HEK293 (cell line): ENCODE results near the gene HSDL1.

Experiments
- BCL11A ChIP-seq: fragments of 450-650 bp; formaldehyde crosslinking; IDR thresholded peaks from 2 replicates; pipeline ENCODE4 v1.5.1; 2016; ENCODE audit warnings: low read depth, missing biosample characterization, missing genetic modification characterization
- GLI2 ChIP-seq: fragments of 450-650 bp; formaldehyde crosslinking; IDR thresholded peaks from 2 replicates; pipeline ENCODE4; 2017; ENCODE audit warnings: missing biosample characterization, missing genetic modification characterization, low read depth, borderline replicate concordance
- HOXA7 ChIP-seq: sonication (generic); formaldehyde crosslinking; IDR thresholded peaks from 2 replicates; pipeline ENCODE4 v1.8.1; 2022; ENCODE audit warnings: missing genetic modification reagents, borderline replicate concordance
- MZF1 ChIP-seq: fragments of 450-650 bp; formaldehyde crosslinking; IDR thresholded peaks from 2 replicates; pipeline ENCODE4 v1.5.1; 2017; ENCODE audit warnings: missing biosample characterization, missing genetic modification characterization, borderline replicate concordance
- SCRT2 ChIP-seq: fragments of 450-650 bp; formaldehyde crosslinking; IDR thresholded peaks from 2 replicates; pipeline ENCODE4 v1.5.1; 2016; ENCODE audit warnings: missing biosample characterization, missing genetic modification characterization
- SETDB1 ChIP-seq: IDR thresholded peaks from one replicate; pipeline ENCODE4 v1.6.1; 2017; ENCODE audit warnings: mild to moderate bottlenecking, low read length, moderate library complexity, mixed read lengths; ENCODE audit not compliant: insufficient read length
- SP7 ChIP-seq: fragments of 450-650 bp; formaldehyde crosslinking; IDR thresholded peaks from 2 replicates; pipeline ENCODE4 v1.5.1; 2016; ENCODE audit warnings: missing biosample characterization, missing genetic modification characterization
- YY2 ChIP-seq: fragments of 450-650 bp; formaldehyde crosslinking; IDR thresholded peaks from 2 replicates; pipeline ENCODE4 v1.5.1; 2016; ENCODE audit warnings: missing biosample characterization, missing genetic modification characterization
- ZBTB8A ChIP-seq: fragments of 450-650 bp; formaldehyde crosslinking; IDR thresholded peaks from 2 replicates; pipeline ENCODE4 v1.5.1; 2016; ENCODE audit warnings: missing biosample characterization, missing genetic modification characterization
- ZNF157 ChIP-seq: fragments of 450-650 bp; formaldehyde crosslinking; IDR thresholded peaks from 2 replicates; pipeline ENCODE4 v1.5.1; 2016; ENCODE audit warnings: missing biosample characterization, missing genetic modification characterization
- ZNF16 ChIP-seq: fragments of 450-650 bp; formaldehyde crosslinking; IDR thresholded peaks from 2 replicates; pipeline ENCODE4 v1.5.1; 2016; ENCODE audit warnings: low read depth, missing biosample characterization, missing genetic modification characterization
- ZNF174 ChIP-seq: fragments of 450-650 bp; formaldehyde crosslinking; IDR thresholded peaks from 2 replicates; pipeline ENCODE4 v1.5.0; 2017; ENCODE audit warnings: missing biosample characterization, mild to moderate bottlenecking, missing genetic modification characterization
- ZNF211 ChIP-seq: fragments of 450-650 bp; formaldehyde crosslinking; IDR thresholded peaks from 2 replicates; pipeline ENCODE4 v1.5.1; 2016; ENCODE audit warnings: low read depth, missing biosample characterization, missing genetic modification characterization
- ZNF266 ChIP-seq: fragments of 450-650 bp; formaldehyde crosslinking; IDR thresholded peaks from 2 replicates; pipeline ENCODE4 v1.5.1; 2016; ENCODE audit warnings: missing biosample characterization, missing genetic modification characterization, low read depth
- ZNF48 ChIP-seq: fragments of 450-650 bp; formaldehyde crosslinking; IDR thresholded peaks from 2 replicates; pipeline ENCODE4 v1.5.1; 2016; ENCODE audit warnings: missing biosample characterization, missing genetic modification characterization
- ZNF544 ChIP-seq: fragments of 450-650 bp; formaldehyde crosslinking; IDR thresholded peaks from 2 replicates; pipeline ENCODE4 v1.5.0; 2017; ENCODE audit warnings: missing biosample characterization, missing genetic modification characterization
- ZNF561 ChIP-seq: fragments of 450-650 bp; IDR thresholded peaks from 2 replicates; pipeline ENCODE4 v1.5.1; 2018; ENCODE audit warnings: missing biosample characterization, missing genetic modification characterization, borderline replicate concordance
- ZNF596 ChIP-seq: fragments of 450-650 bp; IDR thresholded peaks from 2 replicates; pipeline ENCODE4 v1.5.0; 2018; ENCODE audit warnings: missing biosample characterization, mild to moderate bottlenecking, missing genetic modification characterization, moderate library complexity
- ZNF629 ChIP-seq: fragments of 450-650 bp; formaldehyde crosslinking; IDR thresholded peaks from 2 replicates; pipeline ENCODE4 v1.5.1; 2017; ENCODE audit warnings: missing biosample characterization, missing genetic modification characterization
- ZNF677 ChIP-seq: fragments of 450-650 bp; IDR thresholded peaks from 2 replicates; pipeline ENCODE4 v1.5.0; 2018; ENCODE audit warnings: missing biosample characterization, mild to moderate bottlenecking, missing genetic modification characterization, moderate library complexity
- ZNF701 ChIP-seq: fragments of 450-650 bp; formaldehyde crosslinking; IDR thresholded peaks from 2 replicates; pipeline ENCODE4 v1.5.1; 2016; ENCODE audit warnings: missing biosample characterization, missing genetic modification characterization
- ZNF747 ChIP-seq: fragments of 450-650 bp; formaldehyde crosslinking; IDR thresholded peaks from 2 replicates; pipeline ENCODE4 v1.5.1; 2016; ENCODE audit warnings: missing biosample characterization, missing genetic modification characterization
- ZNF76 ChIP-seq: fragments of 450-650 bp; formaldehyde crosslinking; IDR thresholded peaks from 2 replicates; pipeline ENCODE4; 2016; ENCODE audit warnings: low read depth, missing biosample characterization, missing genetic modification characterization, borderline replicate concordance
- ZNF776 ChIP-seq: fragments of 450-650 bp; formaldehyde crosslinking; IDR thresholded peaks from 2 replicates; pipeline ENCODE4 v1.5.0; 2017; ENCODE audit warnings: missing biosample characterization, missing genetic modification characterization, borderline replicate concordance
- ZNF843 ChIP-seq: fragments of 450-650 bp; formaldehyde crosslinking; IDR thresholded peaks from 2 replicates; pipeline ENCODE4 v1.5.1; 2016; ENCODE audit warnings: missing biosample characterization, missing genetic modification characterization
- TF ChIP-seq, protein P1 (sequence below): fragments of 450-650 bp; formaldehyde crosslinking; IDR thresholded peaks from 2 replicates; pipeline ENCODE4 v1.5.1; 2016; ENCODE audit warnings: missing biosample characterization, missing genetic modification characterization
- TF ChIP-seq, protein P2 (sequence below): IDR thresholded peaks from 2 replicates; pipeline ENCODE4 v1.6.1; 2011; ENCODE audit warnings: mild to moderate bottlenecking, low read depth, low read length, borderline replicate concordance
- TF ChIP-seq, protein P3 (sequence below): fragments of 450-650 bp; formaldehyde crosslinking; IDR thresholded peaks from 2 replicates; pipeline ENCODE4 v1.5.1; 2016; ENCODE audit warnings: missing biosample characterization, missing genetic modification characterization
- TF ChIP-seq, protein P4 (sequence below): fragments of 450-650 bp; formaldehyde crosslinking; IDR thresholded peaks from 2 replicates; pipeline ENCODE4 v1.5.1; 2017; ENCODE audit warnings: missing biosample characterization, missing genetic modification characterization
- TF ChIP-seq, protein P5 (sequence below): fragments of 450-650 bp; formaldehyde crosslinking; IDR thresholded peaks from 2 replicates; pipeline ENCODE4; 2016; ENCODE audit warnings: missing biosample characterization, missing genetic modification characterization

The HSDL1 gene

DNA sequence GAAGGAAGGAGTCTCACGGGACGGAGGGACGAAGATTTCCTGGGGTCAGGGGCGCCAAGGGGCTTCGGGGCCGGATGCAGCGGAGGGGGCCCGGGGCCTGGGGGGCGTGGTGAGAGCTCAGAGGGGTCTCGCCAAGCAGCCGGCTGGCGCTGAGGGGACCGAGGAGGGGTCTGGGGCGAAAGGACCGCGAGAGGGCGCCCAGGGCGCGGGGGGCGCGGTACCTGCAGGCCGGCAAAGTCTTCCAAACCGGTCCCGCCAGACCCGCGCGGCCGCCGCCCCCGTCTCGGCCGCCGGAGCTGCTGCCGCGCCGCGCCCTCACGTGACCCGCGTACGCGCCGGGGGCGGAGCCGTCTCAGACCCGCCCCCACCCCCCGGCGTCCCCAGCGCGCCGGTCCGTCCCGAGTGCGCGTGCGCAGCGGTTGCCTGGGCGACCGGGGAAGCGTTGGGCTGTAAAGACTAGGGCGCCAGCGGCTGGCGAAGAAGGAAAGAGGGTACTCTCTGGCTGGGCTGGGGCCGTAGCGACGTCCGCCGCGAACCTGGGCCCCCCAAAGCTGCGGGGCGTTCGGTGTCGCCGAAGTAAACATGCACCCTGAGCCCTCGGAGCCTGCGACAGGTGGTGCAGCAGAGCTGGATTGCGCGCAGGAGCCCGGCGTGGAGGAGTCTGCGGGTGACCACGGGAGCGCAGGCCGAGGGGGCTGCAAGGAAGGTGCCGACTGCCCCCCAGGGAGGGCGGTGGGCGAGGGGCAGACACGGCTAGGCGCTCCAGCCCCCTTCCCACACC, at the start of gene HSDL1, which contains the start of gene DNAAF1 (continued):
- TF ChIP-seq BCL11A (tag by site-specific recombination) (no peak), ZNF266 (tag by site-specific recombination) (no peak), SCRT2 (tag by site-specific recombination) (peak; percentile 90), GLI2 (tag by site-specific recombination) (no peak), ZNF48 (tag by site-specific recombination) (no peak), SETDB1 (no peak), ZNF596 (tag by site-specific recombination) (0 out of 2 replicates have a peak, but pooled peaks have one; percentile 31), ZNF211 (no peak), ZNF776 (tag by site-specific recombination) (no peak), ZNF677 (tag by site-specific recombination) (no peak), ZNF843 (tag by site-specific recombination) (no peak), SP7 (tag by site-specific recombination) (no peak), ZNF544 (no peak), ZNF157 (tag by site-specific recombination) (no peak), ZNF76 (no peak), ZNF561 (tag by site-specific recombination) (no peak; the same call in 1 of the 2 replicates), ZNF701 (tag by site-specific recombination) (no peak), MZF1 (tag by site-specific recombination) (no peak), HOXA7 (CRISPR knock-in tag) (no peak), ZNF16 (tag by site-specific recombination) (no peak), ZBTB8A (tag by site-specific recombination) (peak; percentile 67), ZNF629 (no peak), ZNF747 (no peak), ZNF174 (no peak), YY2 (tag by site-specific recombination) (no peak)
- TF ChIP-seq, protein P1, sequence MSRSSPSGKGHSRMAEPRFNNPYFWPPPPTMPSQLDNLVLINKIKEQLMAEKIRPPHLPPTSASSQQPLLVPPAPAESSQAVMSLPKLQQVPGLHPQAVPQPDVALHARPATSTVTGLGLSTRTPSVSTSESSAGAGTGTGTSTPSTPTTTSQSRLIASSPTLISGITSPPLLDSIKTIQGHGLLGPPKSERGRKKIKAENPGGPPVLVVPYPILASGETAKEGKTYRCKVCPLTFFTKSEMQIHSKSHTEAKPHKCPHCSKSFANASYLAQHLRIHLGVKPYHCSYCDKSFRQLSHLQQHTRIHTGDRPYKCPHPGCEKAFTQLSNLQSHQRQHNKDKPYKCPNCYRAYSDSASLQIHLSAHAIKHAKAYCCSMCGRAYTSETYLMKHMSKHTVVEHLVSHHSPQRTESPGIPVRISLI (tag by site-specific recombination), result no peak
- TF ChIP-seq, protein P2, sequence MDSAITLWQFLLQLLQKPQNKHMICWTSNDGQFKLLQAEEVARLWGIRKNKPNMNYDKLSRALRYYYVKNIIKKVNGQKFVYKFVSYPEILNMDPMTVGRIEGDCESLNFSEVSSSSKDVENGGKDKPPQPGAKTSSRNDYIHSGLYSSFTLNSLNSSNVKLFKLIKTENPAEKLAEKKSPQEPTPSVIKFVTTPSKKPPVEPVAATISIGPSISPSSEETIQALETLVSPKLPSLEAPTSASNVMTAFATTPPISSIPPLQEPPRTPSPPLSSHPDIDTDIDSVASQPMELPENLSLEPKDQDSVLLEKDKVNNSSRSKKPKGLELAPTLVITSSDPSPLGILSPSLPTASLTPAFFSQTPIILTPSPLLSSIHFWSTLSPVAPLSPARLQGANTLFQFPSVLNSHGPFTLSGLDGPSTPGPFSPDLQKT, result no peak
- TF ChIP-seq, protein P3, sequence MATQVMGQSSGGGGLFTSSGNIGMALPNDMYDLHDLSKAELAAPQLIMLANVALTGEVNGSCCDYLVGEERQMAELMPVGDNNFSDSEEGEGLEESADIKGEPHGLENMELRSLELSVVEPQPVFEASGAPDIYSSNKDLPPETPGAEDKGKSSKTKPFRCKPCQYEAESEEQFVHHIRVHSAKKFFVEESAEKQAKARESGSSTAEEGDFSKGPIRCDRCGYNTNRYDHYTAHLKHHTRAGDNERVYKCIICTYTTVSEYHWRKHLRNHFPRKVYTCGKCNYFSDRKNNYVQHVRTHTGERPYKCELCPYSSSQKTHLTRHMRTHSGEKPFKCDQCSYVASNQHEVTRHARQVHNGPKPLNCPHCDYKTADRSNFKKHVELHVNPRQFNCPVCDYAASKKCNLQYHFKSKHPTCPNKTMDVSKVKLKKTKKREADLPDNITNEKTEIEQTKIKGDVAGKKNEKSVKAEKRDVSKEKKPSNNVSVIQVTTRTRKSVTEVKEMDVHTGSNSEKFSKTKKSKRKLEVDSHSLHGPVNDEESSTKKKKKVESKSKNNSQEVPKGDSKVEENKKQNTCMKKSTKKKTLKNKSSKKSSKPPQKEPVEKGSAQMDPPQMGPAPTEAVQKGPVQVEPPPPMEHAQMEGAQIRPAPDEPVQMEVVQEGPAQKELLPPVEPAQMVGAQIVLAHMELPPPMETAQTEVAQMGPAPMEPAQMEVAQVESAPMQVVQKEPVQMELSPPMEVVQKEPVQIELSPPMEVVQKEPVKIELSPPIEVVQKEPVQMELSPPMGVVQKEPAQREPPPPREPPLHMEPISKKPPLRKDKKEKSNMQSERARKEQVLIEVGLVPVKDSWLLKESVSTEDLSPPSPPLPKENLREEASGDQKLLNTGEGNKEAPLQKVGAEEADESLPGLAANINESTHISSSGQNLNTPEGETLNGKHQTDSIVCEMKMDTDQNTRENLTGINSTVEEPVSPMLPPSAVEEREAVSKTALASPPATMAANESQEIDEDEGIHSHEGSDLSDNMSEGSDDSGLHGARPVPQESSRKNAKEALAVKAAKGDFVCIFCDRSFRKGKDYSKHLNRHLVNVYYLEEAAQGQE (tag by site-specific recombination), result no peak
- TF ChIP-seq, protein P4, sequence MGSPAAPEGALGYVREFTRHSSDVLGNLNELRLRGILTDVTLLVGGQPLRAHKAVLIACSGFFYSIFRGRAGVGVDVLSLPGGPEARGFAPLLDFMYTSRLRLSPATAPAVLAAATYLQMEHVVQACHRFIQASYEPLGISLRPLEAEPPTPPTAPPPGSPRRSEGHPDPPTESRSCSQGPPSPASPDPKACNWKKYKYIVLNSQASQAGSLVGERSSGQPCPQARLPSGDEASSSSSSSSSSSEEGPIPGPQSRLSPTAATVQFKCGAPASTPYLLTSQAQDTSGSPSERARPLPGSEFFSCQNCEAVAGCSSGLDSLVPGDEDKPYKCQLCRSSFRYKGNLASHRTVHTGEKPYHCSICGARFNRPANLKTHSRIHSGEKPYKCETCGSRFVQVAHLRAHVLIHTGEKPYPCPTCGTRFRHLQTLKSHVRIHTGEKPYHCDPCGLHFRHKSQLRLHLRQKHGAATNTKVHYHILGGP, result no peak
- TF ChIP-seq, protein P5, sequence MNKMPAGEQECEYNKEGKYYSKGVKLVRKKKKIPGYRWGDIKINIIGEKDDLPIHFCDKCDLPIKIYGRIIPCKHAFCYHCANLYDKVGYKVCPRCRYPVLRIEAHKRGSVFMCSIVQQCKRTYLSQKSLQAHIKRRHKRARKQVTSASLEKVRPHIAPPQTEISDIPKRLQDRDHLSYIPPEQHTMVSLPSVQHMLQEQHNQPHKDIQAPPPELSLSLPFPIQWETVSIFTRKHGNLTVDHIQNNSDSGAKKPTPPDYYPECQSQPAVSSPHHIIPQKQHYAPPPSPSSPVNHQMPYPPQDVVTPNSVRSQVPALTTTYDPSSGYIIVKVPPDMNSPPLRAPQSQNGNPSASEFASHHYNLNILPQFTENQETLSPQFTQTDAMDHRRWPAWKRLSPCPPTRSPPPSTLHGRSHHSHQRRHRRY (tag by site-specific recombination), result no peak
